IgD-negative memory B cell (primary cell): Measurements from ENCODE around the gene GPR26. TPM values are rescaled to one million over a fixed set of nuclear protein-coding genes. Genes with fewer than 3 reads are reported as not detected.

Experiments used
- H3K27ac Mint-ChIP-seq, 3 donors: one replicate each; pipeline ENCODE4 v1.8.0; 2020 to 2022; ENCODE audit warnings: mild to moderate bottlenecking in 3 of 3, mixed read lengths in 3 of 3, moderate library complexity in 1 of 3
- H3K27me3 Mint-ChIP-seq: one replicate; pipeline ENCODE4 v1.8.0; 2021; ENCODE audit warnings: mixed read lengths
- H3K36me3 Mint-ChIP-seq: one replicate; pipeline ENCODE4 v1.8.0; 2020; ENCODE audit warnings: mild to moderate bottlenecking, mixed read lengths
- H3K4me1 Mint-ChIP-seq, 3 donors: one replicate each; pipeline ENCODE4 v1.8.0; 2020 to 2022; ENCODE audit warnings: mixed read lengths in 3 of 3, mild to moderate bottlenecking in 1 of 3
- H3K4me3 Mint-ChIP-seq, 4 donors: one replicate each; pipeline ENCODE4 v1.8.0; 2020 to 2022; ENCODE audit warnings: mild to moderate bottlenecking in 4 of 4, mixed read lengths in 4 of 4, moderate library complexity in 3 of 4
- H3K9me3 Mint-ChIP-seq, 3 donors: one replicate each; pipeline ENCODE4 v1.8.0; 2020 to 2021; ENCODE audit warnings: mixed read lengths in 3 of 3, mild to moderate bottlenecking in 1 of 3
- polyA plus RNA-seq: library from polyadenylated mRNA; unstranded; fragments of 300-500 nt; fragmentation: Illumina TruSeq; gene quantifications from one replicate; pipeline ENCODE4 v1.2.3, GENCODE V29; 2021

GPR26 gene
- polyA plus RNA-seq, 1 donor from 2014 or later = not detected

DNA sequence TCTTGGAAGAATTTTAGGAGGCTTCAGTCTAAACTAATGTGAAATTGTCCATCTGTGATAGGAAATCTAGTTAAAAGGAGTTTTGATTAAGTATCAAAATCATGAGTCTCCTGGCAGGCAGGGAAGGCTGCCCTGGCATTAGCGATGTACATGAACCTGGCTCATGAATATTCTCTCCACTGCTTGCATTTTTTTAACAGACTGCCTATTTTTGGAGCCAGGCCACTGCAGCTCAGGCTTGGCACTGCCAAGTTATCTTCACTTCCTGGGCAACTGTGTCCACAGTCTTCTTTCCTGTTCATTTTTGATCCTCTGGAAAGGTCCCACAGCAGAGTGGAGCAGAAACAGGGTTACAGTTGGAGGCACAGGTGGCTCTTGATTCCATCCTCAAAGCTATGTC, 7.0 kb downstream of the GPR26 start:
- H3K9me3 Mint-ChIP-seq = peaks cover 0 to 2% (median 0%) of the 10 kb centered on the region in 3 donors
- H3K36me3 Mint-ChIP-seq = no peaks in the 10 kb centered on the region
- peaks cover 13% of the 10 kb centered on the region for H3K27me3 Mint-ChIP-seq
- peak overlapping the region in 1 of 4 donors; percentile 63 for H3K4me3 Mint-ChIP-seq
- no peak overlapping the region for H3K27ac Mint-ChIP-seq
- H3K4me1 Mint-ChIP-seq = no peaks in the 10 kb centered on the region

DNA sequence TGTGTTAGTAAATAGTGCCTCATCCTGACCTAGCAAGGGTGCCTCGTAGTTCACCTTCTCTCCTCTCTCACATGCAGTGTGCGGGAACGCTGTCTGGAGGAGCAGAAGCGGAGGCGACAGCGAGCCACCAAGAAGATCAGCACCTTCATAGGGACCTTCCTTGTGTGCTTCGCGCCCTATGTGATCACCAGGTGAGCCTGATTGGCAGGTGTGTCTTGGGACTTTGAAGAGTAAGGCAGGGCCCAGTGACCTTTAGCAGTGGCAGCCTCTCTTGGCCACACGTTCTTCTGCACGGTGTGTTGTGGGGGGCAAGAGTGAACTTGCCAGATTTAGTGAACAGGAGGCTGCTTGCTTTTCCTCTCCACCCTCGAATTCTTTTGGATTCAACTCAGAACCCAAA, 8.6 kb downstream of the GPR26 start:
- H3K27ac Mint-ChIP-seq = no peak overlapping the region
- peaks cover 0 to 2% (median 0%) of the 10 kb centered on the region in 3 donors for H3K9me3 Mint-ChIP-seq
- peaks cover 17% of the 10 kb centered on the region for H3K27me3 Mint-ChIP-seq
- no peaks in the 10 kb centered on the region for H3K36me3 Mint-ChIP-seq
- H3K4me1 Mint-ChIP-seq = no peaks in the 10 kb centered on the region
- H3K4me3 Mint-ChIP-seq = no peak overlapping the region

DNA sequence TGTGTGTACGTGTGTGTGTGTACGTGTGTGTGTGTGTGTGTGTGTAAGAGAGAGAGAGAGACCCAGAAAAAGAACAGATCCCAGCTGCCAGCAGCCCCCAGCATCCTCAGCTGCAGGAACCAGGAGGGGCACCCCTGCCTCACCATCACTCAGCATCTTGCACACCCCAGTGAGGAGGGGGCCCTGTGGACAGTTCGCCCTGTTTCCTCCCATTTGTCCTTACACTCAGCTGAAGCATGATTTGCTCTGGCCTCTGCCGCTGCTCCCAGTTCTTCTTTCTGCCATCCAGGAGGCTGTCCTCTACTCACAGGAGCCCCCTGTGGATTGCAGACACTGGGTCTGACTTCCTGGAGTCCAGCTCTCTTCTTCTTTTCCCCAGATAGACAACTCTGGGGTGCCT, 9.7 kb downstream of the GPR26 start:
- H3K36me3 Mint-ChIP-seq = no peaks in the 10 kb centered on the region
- no peak overlapping the region for H3K27ac Mint-ChIP-seq
- peaks cover 0 to 2% (median 0%) of the 10 kb centered on the region in 3 donors for H3K9me3 Mint-ChIP-seq
- peaks cover 14% of the 10 kb centered on the region for H3K27me3 Mint-ChIP-seq
- no peak overlapping the region for H3K4me3 Mint-ChIP-seq
- H3K4me1 Mint-ChIP-seq = no peaks in the 10 kb centered on the region

DNA sequence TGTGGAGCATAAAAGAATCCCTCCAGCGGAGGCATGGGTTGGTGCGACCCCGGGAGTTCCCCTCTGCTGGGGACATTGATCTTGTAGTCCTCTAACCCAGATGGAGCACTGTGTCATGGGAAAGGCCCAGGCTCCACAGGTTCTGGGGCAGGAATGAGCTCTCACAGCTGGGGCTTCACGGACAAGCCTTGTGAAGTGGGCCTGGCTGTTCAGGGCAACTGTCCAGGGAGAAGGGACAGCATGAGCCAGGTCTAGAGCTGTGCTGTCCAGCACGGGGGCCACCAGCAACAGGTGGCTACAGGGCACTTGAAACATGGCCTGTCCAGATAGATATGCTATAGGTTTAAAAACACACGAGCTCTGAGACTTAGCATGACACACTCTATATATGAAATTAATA, 11.4 kb downstream of the GPR26 start:
- Mint-ChIP-seq H3K36me3 (no peaks in the 10 kb centered on the region), H3K9me3 (peaks cover 0 to 2% (median 0%) of the 10 kb centered on the region in 3 donors), H3K27ac (no peak overlapping the region), H3K4me3 (no peak overlapping the region), H3K27me3 (peaks cover 14% of the 10 kb centered on the region), H3K4me1 (no peaks in the 10 kb centered on the region)

DNA sequence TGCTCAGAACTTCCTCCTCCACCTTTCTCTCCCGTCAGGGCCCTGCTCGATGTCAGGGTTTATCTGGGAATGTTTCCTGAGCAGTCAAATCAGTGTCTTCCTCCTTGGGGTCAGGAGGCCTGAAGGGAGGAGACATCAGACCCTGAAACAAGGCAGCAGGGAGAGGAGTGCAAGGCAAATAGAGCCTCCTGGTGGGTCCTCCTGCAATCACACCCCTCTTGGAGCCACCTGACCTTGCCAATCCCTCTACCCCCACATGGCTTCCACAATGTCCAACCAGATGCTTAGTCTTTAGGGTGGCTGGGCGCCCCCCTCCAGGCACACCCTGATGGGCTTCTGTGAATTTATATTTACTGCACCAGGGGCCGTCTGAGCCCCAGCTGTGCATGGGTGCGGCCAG, 12.2 kb downstream of the GPR26 start:
- H3K27me3 Mint-ChIP-seq = peaks cover 9% of the 10 kb centered on the region
- peaks cover 0 to under 1% (median 0%) of the 10 kb centered on the region in 3 donors for H3K9me3 Mint-ChIP-seq
- H3K27ac Mint-ChIP-seq = no peak overlapping the region

DNA sequence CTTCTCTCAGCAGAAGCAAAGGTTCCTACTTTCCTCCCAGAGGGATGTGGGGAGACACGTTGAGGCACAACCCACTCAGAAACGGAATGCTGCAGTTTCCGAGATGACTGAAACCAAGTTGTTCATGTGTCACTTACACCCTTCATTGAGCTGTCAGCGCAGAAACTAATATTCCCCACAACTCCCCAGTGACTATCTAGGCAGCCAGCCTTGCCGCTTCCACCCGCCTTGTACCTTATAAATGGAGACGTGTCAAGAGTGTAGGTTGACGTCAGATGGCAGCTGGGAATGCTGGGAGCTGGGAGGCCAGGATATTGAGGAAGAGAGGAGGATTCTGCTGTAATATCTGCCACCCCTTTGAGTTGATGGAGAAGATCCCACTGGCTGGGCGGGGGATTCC, 15.1 kb downstream of the GPR26 start:
- no peak overlapping the region for H3K4me3 Mint-ChIP-seq
- peaks cover 10% of the 10 kb centered on the region for H3K27me3 Mint-ChIP-seq
- no peak overlapping the region for H3K27ac Mint-ChIP-seq
- no peaks in the 10 kb centered on the region for H3K9me3 Mint-ChIP-seq
- no peaks in the 10 kb centered on the region for H3K36me3 Mint-ChIP-seq
- peaks cover 0 to 1% (median 0%) of the 10 kb centered on the region in 3 donors for H3K4me1 Mint-ChIP-seq

More for the DNA sequence above, 12.2 kb downstream of the GPR26 start:
- Mint-ChIP-seq H3K4me3 (peak overlapping the region in 1 of 4 donors; percentile 43), H3K36me3 (no peaks in the 10 kb centered on the region), H3K4me1 (peaks cover 0 to 1% (median 0%) of the 10 kb centered on the region in 3 donors)

DNA sequence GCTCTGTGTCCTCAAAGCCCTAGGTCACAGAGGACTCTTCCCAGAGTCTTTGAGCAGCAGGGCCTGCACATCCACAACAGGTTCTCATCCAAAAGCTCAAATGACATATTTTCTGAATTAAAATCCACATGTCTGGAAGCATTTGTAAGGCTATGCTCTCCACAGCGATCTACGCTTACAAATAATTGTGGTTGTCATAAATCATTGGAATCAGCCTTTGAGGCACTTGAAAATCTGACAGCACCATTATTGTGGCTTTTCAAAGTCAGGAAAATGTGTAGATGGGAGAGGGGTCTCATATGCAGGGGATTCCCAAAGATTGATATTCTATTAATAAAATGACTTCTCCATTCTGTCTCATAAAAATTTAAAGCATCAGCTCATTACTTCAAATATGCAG, 16.3 kb downstream of the GPR26 start:
- H3K27ac Mint-ChIP-seq = no peak overlapping the region
- no peaks in the 10 kb centered on the region for H3K9me3 Mint-ChIP-seq
- H3K4me3 Mint-ChIP-seq = no peak overlapping the region
- peaks cover 1% of the 10 kb centered on the region for H3K36me3 Mint-ChIP-seq
- peaks cover 13% of the 10 kb centered on the region for H3K27me3 Mint-ChIP-seq
- H3K4me1 Mint-ChIP-seq = peaks cover 0 to 1% (median 0%) of the 10 kb centered on the region in 3 donors

DNA sequence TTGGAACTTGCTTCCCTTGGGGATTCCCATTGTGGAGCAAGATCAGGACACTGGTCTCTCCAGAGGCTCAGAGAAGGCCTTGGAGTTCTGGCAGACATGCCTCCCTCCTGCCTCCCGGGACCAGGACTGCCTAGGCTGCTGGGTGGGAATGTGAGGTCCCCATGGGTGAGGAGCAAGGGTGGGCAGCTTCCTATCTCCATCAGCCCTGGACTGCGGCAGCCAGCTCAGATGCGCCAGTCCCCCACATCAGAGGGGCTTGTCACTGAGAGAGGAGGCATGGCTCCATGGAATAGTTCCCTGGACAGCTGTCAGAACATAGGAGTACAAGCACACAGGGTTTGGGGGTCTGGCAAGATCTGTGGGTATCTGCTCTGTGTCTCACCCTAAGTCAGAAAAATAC, 17.3 kb downstream of the GPR26 start:
- peaks cover 1% of the 10 kb centered on the region for H3K36me3 Mint-ChIP-seq
- H3K4me1 Mint-ChIP-seq = peaks cover 0 to 1% (median 0%) of the 10 kb centered on the region in 3 donors
- no peak overlapping the region for H3K4me3 Mint-ChIP-seq
- H3K27me3 Mint-ChIP-seq = peaks cover 13% of the 10 kb centered on the region
- no peaks in the 10 kb centered on the region for H3K9me3 Mint-ChIP-seq
- H3K27ac Mint-ChIP-seq = no peak overlapping the region

DNA sequence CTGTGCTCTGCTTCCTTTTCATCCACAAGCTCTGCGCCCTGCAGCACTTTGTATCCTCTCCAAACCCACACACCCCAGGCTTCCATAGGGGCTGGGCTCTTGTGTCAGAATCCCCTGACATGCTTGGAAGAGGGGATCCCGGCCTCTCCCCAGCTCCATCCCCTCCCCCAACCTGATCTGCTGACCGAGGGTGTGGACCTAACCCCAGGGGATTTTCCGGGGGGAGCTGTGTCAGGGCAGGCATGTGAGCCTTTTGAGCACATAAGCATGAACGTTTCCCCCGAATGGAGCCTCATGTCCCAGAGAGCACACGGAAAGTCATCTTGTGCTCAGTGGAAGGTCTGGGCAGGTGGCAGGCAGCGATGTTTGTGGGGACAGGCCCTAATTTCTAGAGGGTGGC, 17.7 kb downstream of the GPR26 start:
- H3K36me3 Mint-ChIP-seq = peaks cover 1% of the 10 kb centered on the region
- H3K27ac Mint-ChIP-seq = no peak overlapping the region
- H3K4me3 Mint-ChIP-seq = no peak overlapping the region
- peaks cover 0 to 1% (median 0%) of the 10 kb centered on the region in 3 donors for H3K4me1 Mint-ChIP-seq
- H3K27me3 Mint-ChIP-seq = peaks cover 13% of the 10 kb centered on the region
- H3K9me3 Mint-ChIP-seq = no peaks in the 10 kb centered on the region

DNA sequence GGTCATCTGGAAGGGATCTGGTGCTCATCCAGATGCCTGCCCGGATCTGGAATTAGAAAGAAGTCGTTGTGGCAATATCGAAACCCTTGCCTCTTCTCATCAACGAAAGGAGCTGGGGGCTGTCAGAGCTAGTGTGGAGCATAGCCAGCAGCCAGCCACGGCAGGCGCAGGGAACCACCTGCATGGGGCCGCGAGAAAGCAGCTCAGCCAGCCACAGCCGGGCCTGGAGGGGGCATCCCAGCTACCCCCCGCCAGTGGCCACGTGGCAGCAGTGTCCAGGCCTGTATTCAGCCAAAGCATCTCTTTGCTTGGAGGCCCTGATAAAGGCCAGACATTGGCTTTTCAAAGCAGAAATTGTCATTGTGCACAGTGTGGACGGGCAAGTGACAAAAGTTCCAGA, 19.1 kb downstream of the GPR26 start:
- Mint-ChIP-seq H3K4me3 (no peak overlapping the region), H3K27ac (no peak overlapping the region), H3K36me3 (peaks cover 1% of the 10 kb centered on the region), H3K27me3 (peaks cover 9% of the 10 kb centered on the region), H3K4me1 (peaks cover 0 to 1% (median 0%) of the 10 kb centered on the region in 3 donors), H3K9me3 (no peaks in the 10 kb centered on the region)

DNA sequence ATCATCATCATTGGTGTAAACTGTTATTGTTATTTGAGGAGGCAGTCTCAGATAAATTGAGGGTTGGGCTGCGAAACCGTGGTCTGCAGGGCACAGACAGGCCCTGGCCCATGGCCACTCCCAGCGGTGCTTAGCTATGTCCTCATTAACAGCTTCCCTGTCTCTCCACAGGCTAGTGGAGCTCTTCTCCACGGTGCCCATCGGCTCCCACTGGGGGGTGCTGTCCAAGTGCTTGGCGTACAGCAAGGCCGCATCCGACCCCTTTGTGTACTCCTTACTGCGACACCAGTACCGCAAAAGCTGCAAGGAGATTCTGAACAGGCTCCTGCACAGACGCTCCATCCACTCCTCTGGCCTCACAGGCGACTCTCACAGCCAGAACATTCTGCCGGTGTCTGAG, 21.6 kb downstream of the GPR26 start:
- Mint-ChIP-seq H3K9me3 (no peaks in the 10 kb centered on the region), H3K36me3 (peaks cover 1% of the 10 kb centered on the region), H3K27ac (no peak overlapping the region), H3K4me3 (no peak overlapping the region), H3K4me1 (peaks cover 0 to 1% (median 0%) of the 10 kb centered on the region in 3 donors), H3K27me3 (peaks cover 6% of the 10 kb centered on the region)

DNA sequence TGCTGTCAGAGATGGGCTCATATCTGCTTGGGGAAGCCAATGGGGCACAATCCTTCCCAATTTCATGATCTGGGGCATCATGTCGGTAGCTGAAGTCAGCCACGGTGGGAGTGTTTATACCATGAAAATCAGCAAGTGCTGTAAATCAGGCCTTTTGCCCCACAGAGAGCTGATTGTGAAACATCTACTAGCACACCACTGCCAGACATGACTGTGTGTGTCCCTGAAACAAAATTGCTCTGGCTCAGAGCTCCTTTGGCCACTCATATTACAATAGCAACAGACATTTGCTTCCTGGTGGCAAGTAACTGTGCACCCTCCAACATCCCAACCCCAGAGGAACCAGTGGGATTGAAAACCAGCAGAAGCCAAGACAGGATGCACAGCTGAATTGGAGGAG, 23.7 kb downstream of the GPR26 start:
- peaks cover 9% of the 10 kb centered on the region for H3K27me3 Mint-ChIP-seq
- H3K4me1 Mint-ChIP-seq = no peaks in the 10 kb centered on the region
- H3K9me3 Mint-ChIP-seq = no peaks in the 10 kb centered on the region
- H3K36me3 Mint-ChIP-seq = peaks cover 1% of the 10 kb centered on the region
- H3K4me3 Mint-ChIP-seq = no peak overlapping the region
- H3K27ac Mint-ChIP-seq = no peak overlapping the region

DNA sequence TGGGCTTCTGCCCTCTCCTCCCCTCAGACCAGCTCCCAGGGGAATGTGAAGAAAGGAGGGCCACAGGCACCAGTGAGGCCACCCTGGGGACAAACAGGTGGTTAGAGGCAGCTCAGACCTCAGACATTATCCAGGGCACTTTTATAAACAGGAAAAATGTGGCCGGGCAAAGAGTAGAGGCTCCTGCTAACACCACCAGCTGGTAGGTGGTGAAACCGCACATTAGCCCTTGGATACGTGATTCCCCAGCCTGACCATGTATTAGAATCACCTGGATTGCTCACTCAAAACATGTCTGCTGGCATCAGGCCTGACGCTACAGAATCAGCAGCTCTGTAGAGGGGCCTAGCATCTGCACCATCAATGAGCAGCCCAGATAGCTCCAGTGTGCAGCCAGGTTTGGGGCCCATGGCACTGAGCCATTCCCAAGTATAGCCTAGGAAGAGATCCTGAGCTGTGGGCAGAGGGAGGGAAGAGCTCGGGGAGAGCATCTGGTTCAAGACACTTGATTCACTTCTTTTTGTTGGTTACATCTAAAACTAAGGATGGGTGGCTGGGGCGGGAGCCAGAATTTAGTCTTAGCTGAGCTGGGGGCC, 37.1 kb downstream of the GPR26 start:
- Mint-ChIP-seq H3K36me3 (no peaks in the 10 kb centered on the region), H3K27ac (no peak overlapping the region), H3K27me3 (peaks cover 5% of the 10 kb centered on the region)

DNA sequence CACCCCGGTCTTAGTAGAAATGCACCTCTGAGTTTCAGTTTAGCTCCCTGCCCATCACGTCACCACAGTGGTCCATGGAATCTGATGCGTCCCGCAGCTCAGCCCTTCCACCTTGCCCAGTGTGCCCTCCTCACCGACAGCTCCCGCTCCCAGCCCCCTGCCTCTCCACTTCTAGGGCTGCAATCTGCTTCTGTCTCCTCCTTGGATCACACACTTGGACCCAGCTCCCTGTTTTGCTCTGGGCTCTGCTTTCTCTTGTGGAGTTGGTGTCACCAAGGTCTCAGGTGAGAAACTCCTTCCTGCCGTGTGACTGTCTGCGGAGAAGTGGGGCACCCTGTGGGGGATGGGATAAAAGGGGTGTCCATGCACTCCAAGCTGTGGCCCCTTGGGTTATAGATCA, 37.9 kb downstream of the GPR26 start:
- peaks cover 0 to 2% (median 0%) of the 10 kb centered on the region in 3 donors for H3K9me3 Mint-ChIP-seq
- peaks cover 5% of the 10 kb centered on the region for H3K27me3 Mint-ChIP-seq
- no peak overlapping the region for H3K27ac Mint-ChIP-seq
- H3K4me1 Mint-ChIP-seq = no peaks in the 10 kb centered on the region
- H3K4me3 Mint-ChIP-seq = no peak overlapping the region
- H3K36me3 Mint-ChIP-seq = peaks cover 2% of the 10 kb centered on the region

More for the DNA sequence above, 37.1 kb downstream of the GPR26 start:
- Mint-ChIP-seq H3K9me3 (peaks cover 0 to 2% (median 0%) of the 10 kb centered on the region in 3 donors), H3K4me3 (no peak overlapping the region), H3K4me1 (no peaks in the 10 kb centered on the region)

DNA sequence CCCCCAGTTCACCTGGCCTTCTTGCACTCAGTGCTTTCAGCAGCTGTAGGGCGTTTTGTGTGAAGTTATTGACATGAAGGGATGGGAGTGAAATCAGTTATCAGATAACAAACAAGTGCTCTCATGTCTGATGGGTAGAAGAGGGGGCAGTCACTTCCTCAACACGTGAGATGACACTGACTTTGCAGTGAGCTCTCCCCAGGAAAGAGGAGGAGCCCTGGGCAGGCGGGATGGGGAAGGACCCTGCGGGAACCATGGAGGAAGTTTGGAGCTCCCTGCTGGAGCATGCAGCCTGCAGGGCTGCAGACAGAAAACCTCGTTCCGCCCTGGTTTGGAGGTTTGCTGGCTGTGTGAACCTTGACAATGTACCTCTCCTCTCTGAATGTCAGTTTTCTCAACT, 38.7 kb downstream of the GPR26 start:
- Mint-ChIP-seq H3K9me3 (peaks cover 0 to 2% (median 0%) of the 10 kb centered on the region in 3 donors), H3K4me3 (no peak overlapping the region), H3K27me3 (peaks cover 5% of the 10 kb centered on the region), H3K4me1 (no peaks in the 10 kb centered on the region), H3K27ac (no peak overlapping the region), H3K36me3 (peaks cover 2% of the 10 kb centered on the region)

DNA sequence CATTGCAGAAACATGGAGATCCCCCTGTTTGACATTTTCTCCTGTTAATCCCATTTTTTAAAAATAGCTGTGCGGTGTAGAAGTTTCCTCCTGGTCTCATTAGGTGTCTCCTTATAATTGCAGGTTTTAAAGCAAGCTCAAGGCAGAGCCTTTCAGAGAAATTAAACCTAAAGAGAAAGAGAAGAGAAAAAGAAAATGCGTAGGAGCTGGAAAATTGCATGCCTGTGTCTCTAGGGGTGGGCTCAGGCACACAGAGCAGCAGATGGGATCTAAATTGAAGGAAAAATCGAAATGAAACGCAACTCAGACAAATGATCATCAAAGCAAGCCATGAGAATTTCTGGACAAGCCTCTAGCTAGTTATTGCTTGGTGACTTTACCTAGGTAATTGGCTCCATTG, 40.1 kb downstream of the GPR26 start:
- H3K36me3 Mint-ChIP-seq = peaks cover 2% of the 10 kb centered on the region
- H3K27ac Mint-ChIP-seq = peak overlapping the region in 1 of 3 donors; percentile 82
- no peak overlapping the region for H3K4me3 Mint-ChIP-seq
- H3K4me1 Mint-ChIP-seq = no peaks in the 10 kb centered on the region
- H3K9me3 Mint-ChIP-seq = peaks cover 0 to 2% (median 0%) of the 10 kb centered on the region in 3 donors
- H3K27me3 Mint-ChIP-seq = peaks cover 5% of the 10 kb centered on the region
